HG02870 (cell line): ENCODE results near the gene EPB41.
"Not testable (repeated sequence)": the region's sequence is repeated elsewhere in the genome, so short reads cannot be mapped to it uniquely, and the experiment has no call there.

Source experiments
- ATAC-seq: cut with Tn5 transposase; IDR thresholded peaks from one replicate; pipeline ENCODE4 v1.9.1; 2021; ENCODE audit warnings: mild to moderate bottlenecking, moderate library complexity; ENCODE audit not compliant: unreplicated experiment

Gene EPB41

DNA sequence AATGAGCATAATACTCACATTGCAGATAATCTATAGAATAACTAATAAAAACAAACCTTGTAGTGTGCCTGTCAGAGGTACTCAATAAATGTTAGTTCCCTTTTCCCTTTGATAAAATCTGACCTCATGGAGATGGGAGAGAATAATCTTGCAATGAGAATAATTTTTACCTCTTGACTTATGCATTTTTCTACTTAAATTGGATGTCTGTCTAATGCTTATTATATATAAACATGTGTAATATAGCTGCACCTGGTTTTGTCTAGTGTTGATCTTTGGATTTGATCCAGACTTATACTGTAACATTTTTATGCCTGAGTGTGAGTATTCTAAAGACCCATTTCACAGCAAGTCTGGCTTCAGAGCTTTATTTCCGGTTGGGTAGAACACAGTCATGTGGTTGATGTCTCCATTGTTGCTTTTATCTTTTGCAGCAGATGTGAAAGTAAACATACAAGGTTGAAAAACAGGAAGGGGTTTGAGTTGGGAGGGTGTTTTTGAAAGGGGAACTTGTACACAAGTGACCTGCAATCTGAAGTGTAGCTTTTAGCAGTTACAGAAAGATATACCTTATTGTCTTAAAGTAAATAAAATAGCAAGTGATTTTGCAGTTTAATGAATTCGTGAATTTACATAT is 12.4 kb downstream of the EPB41 start:
- ATAC-seq, result peak; percentile 86

DNA sequence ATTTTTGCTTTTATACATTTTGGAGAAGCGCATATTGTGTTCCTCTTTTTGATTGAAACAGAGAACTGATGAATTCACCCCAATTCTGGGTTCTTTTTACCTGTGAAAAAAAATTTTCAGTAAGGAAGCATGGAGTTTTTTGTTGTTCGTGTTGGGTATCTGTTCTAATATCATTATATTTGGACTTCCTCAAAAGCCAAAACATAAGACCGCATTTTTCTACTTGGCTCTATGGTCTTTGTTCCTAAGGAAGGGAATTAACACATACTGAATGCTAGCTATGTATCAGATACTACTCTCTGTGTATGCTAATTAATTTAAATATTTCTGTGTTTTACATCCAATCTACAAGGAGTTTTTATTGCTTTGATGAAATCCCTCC is 12.9 kb downstream of the EPB41 start:
- ATAC-seq, result no peak

DNA sequence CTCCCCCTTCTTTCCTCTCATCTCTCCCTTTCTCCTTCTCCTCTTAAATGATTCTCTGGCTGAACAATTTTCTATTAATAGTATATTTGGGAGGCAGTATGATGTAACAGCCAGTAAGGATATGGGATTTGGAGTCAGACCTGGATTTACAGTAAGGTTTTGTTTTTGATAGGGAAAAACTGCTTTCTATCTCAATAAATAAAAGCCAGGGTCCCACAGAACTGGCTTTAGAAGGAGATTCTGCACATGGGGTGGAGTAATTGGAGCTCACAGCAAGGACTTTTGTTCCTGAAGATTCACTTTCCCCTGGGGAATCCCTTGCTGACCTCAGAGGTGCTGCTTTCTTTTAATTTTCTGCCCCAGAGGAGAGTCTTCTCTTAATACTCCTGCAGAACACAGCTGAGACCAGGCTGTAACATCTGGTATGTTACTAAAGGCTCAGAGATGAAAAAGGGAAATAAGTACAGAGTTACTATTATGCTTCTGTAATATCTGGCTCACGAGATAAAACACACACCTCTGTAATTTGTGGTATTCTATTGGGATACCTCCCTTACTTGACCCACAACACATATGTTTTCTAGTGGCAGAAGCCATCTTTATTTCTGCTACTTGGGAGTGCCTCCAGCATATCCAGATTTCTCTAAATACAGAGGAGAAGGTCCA is 13.4 kb downstream of the EPB41 start:
- no peak for ATAC-seq

DNA sequence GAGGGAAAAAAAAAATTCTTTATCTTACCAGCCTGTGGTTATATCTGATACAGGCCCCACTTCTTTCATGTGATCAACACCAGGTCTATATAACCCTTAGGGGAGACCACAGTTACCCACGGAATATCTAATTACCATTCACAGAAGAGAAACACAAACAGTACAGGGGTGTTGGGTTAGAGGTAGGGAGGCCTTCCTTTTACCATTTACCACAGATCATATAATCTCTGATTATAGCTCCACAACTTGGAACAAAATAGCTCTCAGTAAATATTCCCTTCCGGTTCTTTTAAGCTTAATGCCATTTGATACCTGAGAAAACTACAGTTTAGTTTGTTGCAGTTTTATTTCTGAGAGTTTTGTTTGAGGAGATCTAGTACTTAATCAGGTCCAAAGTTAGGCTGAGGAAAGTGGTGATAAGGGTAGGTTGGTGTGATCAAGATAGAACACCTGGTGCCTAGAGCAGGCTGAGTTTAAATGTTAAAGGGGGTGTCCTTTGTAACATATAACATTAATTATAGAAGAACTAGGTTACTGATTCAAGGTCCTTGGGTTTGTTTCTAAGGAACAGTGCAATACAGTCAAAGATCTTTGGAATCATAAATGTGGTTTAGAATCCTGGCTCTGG is 14.1 kb downstream of the EPB41 start:
- no peak for ATAC-seq

DNA sequence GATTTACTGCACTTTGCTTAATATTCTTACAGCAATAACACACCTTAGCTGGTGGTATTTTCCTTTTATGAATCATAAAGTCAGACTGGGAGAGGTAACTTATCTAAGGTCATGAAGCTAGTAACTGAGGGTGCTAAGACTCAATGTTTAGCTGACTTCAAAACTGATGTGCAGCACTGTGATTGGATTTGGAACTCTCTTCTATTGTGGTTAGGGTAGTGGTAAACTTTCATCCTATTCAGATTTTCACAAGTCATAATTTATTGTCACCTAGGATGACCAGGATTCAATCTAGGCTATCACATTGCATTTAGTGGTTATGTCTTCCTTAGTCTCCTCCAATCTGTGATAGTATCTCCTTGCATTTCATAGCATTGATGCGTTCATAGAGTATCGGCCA is 18.9 kb downstream of the EPB41 start:
- ATAC-seq, result no peak

DNA sequence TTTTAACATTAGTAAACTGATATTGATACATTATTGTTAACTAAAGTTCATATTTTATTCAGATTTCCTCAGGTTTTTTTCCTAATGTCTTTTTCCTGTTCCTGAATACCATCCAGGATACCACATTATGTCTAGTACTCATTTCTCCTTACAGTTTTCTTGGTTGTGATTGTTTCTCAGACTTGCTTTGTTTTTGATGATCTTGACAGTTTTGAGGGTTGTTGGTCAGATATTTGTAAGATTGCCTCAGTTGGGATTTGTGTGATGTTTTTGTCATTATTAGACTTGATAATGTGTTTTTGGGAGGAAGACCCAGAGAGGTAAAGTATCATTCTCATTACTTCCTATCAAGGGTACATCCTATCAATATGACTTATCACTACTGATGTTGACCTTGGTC is 19.5 kb downstream of the EPB41 start:
- ATAC-seq, result no peak

DNA sequence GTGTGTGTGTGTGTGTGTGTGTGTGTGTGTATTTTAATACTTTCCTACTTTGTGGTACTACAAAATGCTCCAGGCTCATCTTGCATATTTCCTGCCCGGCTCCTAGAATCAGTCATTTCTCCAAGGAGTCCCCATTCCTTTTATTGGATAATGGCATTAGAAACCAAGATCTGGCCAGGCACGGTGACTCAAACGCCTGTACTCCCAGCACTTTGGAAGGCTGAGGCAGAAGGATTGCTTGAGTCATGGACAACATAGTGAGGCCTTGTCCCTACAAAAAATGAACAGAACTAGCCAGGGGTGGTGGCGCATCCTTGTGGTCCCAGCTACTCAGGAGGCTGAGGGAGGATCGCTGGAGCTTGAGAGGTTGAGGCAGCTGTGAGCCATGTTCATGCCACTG is 20.3 kb downstream of the EPB41 start:
- ATAC-seq, result no peak

DNA sequence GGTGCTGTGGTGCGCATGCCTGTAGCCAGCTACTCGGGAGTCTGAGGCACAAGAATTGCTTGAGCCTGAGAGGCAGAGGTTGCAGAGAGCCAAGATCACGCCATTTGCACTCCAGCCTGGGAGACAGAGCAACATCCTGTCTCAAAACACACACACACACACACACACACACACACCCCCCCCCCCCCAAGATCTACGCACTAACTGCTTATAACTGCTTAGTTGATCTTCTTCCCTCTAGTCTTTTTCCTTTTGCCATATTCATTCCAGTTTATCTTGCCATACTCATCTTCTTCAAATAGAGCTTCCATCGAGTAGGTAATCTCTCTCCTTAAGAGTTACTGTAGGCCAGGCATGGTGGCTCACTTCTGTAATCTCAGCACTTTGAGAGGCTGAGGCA is 20.9 kb downstream of the EPB41 start:
- ATAC-seq, result no peak

DNA sequence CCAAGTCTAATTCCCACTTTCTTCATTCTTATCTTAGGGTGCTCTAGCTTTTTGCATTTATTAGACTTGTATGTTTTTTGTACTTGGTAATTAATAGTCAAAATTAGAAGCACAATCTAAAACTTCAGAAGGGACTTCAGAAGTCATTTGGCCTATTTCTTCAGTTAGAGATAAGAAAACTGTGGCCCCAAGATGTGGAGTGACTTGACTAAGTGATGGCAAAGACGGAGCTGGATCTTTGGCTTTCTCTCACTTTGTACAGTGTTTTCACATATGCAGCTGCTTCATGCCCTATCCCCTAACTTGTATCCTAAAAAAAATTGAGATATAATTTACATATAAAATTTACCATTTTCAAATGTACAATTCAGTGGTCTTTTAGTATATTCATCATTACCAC is 21.7 kb downstream of the EPB41 start:
- no peak for ATAC-seq

DNA sequence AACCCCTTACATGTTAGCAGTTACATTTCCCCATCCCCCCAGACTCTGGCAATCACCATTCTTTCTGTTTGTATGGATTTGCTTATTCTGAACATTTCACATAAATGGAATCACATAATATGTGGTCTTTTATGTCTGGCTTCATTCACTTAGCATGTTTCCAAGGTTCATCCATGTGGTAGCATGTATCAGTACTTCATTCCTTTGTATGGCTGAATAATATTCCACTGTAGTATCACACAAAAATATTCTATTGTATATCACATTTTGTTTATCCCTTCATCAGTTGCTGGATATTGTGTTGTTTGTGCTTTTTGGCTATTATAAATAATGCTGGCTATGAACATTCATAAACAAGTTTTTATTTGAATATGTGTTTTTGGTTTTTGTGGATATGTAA is 22.2 kb downstream of the EPB41 start:
- ATAC-seq, result no peak

DNA sequence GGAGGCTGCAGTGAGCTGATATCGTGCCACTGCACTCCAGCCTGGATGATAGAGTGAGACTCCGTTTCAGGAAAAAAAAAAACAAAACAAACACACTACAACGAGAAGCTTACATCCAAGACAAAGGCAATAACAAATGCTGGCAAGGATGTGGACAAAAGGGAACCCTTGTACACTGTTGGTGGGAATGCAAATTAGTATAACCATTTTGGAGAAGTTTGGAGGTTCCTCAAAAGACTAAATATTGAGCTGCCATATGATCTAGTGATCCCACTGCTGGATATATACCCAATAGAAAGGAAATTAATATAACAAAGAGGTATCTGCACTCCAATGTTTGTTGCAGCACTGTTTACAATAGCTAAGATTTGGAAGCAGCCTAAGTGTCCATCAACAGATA is 29.2 kb downstream of the EPB41 start:
- ATAC-seq, result not testable (repeated sequence)

DNA sequence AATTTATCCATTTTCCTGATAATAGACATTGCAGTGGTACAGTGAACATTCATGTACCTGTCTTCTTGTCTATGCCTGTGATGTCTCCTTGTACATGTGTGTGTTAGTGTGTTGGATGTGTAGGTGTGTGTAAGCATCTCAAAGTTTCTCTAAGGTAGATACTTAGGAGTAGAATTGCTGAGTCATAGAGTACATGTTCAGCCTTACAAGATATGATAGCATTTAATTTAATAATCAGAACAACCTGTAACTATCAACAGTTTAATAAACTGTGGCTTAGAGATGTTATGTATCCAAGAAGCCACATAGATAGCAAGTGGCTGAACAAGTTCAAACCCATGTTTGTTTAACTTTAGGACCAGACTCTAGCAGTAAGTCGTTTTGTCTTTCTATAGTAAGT is 35.6 kb downstream of the EPB41 start:
- ATAC-seq, result no peak

DNA sequence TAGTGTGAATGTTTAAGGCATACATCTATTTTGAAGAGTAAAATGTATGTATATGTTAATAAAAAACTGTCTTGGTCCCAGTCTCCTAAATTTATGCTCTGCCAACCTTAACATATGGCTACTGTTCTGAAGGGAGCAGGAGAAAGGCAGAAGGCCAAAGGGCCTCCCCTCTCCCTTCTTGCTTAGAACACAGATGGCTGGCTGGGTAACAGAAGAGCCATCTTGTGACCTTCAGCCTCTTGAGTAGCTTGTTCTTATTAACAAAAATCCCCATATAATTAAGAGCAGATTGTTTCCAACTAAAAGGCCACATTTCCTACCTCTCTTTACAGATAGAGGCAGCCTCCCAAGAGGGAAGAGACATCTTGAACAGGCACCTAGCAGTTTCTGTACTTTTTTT is 36.1 kb downstream of the EPB41 start:
- no peak for ATAC-seq

DNA sequence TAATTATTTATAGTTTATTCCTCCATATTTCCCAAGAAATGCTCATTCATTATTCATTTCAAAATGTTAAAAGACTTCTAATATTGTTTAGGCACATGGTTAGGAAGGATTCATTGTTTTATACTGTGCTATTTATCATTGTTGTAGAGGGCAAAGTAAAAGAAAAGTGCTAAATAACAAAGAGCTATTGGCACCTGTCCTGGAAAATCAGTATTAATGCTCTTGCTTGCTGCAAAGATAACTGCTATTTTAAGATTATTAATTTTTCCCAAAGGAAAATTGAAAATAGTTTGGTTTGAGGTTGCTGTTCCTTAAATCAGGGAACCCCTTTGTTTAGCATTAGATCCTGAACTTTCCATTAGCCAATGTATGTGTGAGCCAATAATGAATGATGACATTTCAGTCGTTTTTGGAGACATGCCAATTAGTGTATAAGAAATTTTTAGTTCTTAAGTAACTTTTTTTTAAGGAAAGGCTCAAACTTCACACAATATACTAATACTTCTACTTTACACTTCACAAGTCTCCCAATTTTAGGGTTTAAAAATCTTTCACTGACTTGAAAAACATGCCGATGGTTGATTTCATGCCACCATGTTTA is 39.9 kb downstream of the EPB41 start:
- ATAC-seq, result no peak

DNA sequence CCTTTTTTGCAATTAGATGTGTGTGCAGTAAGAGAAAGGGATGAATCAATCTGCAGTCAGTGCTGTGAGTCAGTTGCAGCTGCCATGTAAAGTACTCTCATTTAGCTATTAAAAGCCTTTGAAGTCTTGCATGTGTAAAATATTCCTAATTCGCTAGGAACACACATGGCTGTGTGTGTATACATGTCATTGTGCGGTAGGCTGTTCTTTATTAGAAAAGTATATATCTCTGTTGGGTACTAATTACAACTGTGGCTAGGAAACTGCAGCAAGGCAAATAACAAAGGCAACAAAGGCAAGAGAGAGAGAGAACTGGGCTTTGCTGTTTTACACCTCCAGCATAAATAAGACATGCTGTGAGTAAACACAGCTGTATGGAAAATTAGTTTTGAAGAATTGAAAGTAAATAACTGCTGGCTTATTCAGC is 41.7 kb downstream of the EPB41 start:
- ATAC-seq, result no peak

DNA sequence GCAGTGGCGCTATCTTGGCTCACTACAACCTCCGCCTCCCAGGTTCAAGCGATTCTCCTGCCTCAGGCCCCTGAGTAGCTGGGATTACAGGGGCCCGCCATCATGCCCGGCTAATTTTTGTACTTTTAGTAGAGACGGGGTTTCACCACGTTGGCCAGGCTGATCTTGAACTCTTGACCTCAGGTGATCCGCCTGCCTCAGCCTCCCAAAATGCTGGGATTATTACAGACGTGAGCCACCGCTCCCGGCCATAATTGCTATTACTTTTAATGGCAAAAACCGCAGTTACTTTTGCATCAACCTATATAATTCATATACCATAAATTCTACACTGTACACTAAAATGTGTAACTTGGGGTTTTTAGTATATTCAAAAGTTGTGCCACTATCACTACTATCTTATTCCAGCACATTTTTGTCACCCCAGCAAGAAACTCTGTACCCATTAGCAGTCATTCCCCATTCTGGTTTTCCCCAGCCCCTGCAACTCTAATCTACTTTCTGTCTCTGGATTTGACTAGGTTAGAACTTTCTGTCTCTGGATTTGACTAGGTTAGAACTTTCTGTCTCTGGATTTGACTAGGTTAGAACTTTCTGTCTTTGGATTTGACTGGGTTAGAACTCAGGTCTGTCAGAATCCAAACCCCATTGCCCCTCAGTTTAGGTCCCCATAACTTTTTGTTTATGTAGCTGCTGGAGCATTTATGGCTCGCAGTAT is 47.9 kb downstream of the EPB41 start:
- ATAC-seq, result peak; percentile 53

DNA sequence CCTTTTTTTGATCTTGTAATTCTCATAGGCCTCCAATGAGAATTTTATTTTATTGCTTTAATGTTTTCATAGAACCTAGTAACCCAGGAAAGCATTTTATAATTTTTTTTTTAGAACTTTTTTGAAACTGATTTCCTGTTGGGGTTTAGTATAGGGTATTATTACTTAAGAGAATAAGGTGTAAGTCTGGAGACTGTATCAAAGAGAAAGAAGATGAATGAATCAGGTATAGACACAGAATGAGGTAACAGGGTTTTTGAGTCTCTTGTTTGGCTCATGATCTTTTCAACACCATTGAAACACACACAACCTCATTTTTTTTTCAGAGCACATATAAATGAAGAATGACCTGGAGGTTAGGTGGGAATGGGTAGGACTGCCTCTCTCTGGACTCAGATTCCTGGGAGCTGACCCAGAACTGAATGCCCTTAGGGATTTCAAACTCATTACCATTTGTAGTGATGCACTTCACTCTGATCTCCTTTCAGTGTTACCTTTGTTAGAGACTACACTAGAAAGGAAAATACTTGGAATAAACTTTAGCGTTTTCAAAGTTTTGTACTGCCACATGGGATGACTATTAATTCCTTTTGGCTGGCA is 51.0 kb downstream of the EPB41 start:
- ATAC-seq, result no peak

DNA sequence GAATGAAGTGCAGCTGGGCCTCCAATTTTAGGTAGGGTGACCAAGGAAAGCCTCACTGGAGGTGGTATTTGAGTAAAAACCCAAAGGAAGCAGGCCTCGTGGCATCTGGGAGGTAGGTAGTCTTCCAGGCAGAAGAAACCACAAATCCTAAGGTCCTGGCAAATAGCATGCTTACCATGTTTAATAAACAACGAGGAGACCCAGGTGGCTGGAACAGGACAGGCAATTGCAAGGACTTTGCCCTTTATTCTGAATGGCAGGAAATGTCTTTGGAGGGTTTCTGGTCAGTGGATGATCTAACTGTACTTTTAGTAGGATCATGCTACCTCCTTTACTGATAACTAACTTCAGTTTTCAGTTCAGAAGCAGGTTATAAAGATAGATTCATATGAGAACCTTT is 52.2 kb downstream of the EPB41 start:
- ATAC-seq, result no peak

DNA sequence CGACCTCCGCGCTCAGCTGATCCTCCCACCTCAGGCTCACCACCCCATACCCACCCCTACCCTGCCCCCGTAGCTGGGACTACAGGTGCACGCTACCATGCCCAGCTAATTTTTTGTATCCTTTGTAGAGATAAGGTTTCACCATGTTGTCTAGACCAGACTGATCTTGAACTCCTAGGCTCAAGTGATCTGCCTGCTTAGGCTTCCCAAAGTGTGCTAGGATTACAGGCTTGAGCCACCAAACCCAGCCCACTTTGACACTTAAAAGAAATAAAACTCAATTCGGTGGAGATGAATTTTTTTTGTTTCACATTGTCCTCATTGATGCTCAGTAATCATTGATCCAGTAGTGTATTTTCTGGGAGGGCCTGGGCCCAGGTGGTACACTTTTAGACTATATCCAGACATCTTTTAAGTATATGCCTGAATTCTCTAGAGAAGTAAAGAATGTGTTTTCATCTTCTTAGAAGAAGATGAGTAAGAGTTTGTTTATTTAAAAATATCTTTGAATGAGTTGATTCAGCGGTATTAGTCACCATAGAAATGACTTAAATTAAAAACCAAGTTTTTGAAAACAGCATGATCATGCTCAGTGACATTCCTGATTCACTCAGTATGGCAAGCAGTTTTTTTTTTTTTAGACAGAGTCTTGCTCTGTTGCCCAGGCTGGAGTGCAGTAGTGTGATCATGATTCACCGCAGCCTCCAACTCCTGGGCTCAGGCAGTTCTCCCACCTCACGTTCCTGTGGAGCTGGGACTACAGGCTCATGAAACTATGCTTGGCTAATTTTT is 57.8 kb downstream of the EPB41 start:
- no peak for ATAC-seq
